Erythroblast (primary cell): ENCODE data around the gene PPP3CA.

Experiments
- GATA1 ChIP-seq: IDR thresholded peaks from 2 replicates; pipeline ENCODE4 v1.6.1; 2011; ENCODE audit warnings: low read depth, mild to moderate bottlenecking, control low read depth, low read length, moderate library complexity
- POLR2A ChIP-seq: IDR thresholded peaks from 2 replicates; pipeline ENCODE4 v1.6.1; 2011; ENCODE audit warnings: mild to moderate bottlenecking, low read length

GRCh38 chr4:101393256-101393655 lies 45.9 kb upstream of the PPP3CA start:
- no peak for TF ChIP-seq POLR2A
- no peak for TF ChIP-seq GATA1
